ENCODE results near the gene COBL. TPM values are rescaled to one million over a fixed set of nuclear protein-coding genes. Genes with fewer than 3 reads are reported as not detected.

Gene COBL
- total RNA-seq, 4 donors from 2014 or later: 5.9 to 21.3 (median 7.8) TPM

GRCh38 chr7:51102828-51103227 lies 213.8 kb downstream of the COBL start:
- H3K9me3 ChIP-seq: peaks cover 0 to 6% (median 0%) of the 10 kb centered on the region in 3 donors
- TF ChIP-seq POLR2A (IDR thresholded peaks at IDR 0.05) (no peak), CTCF (IDR thresholded peaks at IDR 0.05) (no peak)
- no peak for DNase-seq
- H3K4me1 ChIP-seq: no peaks in the 10 kb centered on the region
- H3K27ac ChIP-seq: no peak overlapping the region
- intact Hi-C loops (cut with DNase I): no loop called here
- no peaks in the 10 kb centered on the region for H3K27me3 ChIP-seq
- WGBS, 2 donors: 92% methylated on average over 2 of the region's 2 CpGs
- no peak overlapping the region for H3K4me3 ChIP-seq
- no peaks in the 10 kb centered on the region for H3K36me3 ChIP-seq

GRCh38 chr7:51101111-51101757 lies 215.4 kb downstream of the COBL start:
- peaks cover 0 to 7% (median 0%) of the 10 kb centered on the region in 3 donors for H3K9me3 ChIP-seq
- H3K27me3 ChIP-seq: no peaks in the 10 kb centered on the region
- H3K4me3 ChIP-seq: no peak overlapping the region
- no peak for TF ChIP-seq CTCF (IDR thresholded peaks at IDR 0.05)
- TF ChIP-seq POLR2A (IDR thresholded peaks at IDR 0.05): no peak
- 72 to 92% methylated on average over 1 of the region's 1 CpG for WGBS, 2 donors
- intact Hi-C loops (cut with DNase I): no loop called here
- H3K27ac ChIP-seq: no peak overlapping the region
- no peaks in the 10 kb centered on the region for H3K4me1 ChIP-seq
- no peaks in the 10 kb centered on the region for H3K36me3 ChIP-seq
- no peak for DNase-seq

GRCh38 chr7:51090411-51090810 lies 226.2 kb downstream of the COBL start:
- peaks cover 0 to 4% (median 0%) of the 10 kb centered on the region in 3 donors for H3K9me3 ChIP-seq
- TF ChIP-seq CTCF (IDR thresholded peaks at IDR 0.05) (no peak), POLR2A (IDR thresholded peaks at IDR 0.05) (no peak)
- peaks cover 0 to 9% (median 0%) of the 10 kb centered on the region in 3 donors for H3K4me1 ChIP-seq
- no peaks in the 10 kb centered on the region for H3K27me3 ChIP-seq
- no peak overlapping the region for H3K27ac ChIP-seq
- H3K36me3 ChIP-seq: no peaks in the 10 kb centered on the region
- H3K4me3 ChIP-seq: no peak overlapping the region
- WGBS, 2 donors: 38 to 50% methylated on average over 2 of the region's 2 CpGs
- intact Hi-C loops (cut with DNase I): no loop called here
- DNase-seq: no peak

GRCh38 chr7:51085034-51085692 lies 231.4 kb downstream of the COBL start:
- TF ChIP-seq POLR2A (IDR thresholded peaks at IDR 0.05) (no peak), CTCF (IDR thresholded peaks at IDR 0.05) (no peak)
- peaks cover 0 to 24% (median 0%) of the 10 kb centered on the region in 3 donors for H3K36me3 ChIP-seq
- DNase-seq: no peak
- H3K4me1 ChIP-seq: peaks cover 0 to 24% (median 5%) of the 10 kb centered on the region in 3 donors
- H3K9me3 ChIP-seq: no peaks in the 10 kb centered on the region
- H3K4me3 ChIP-seq: no peak overlapping the region
- 88 to 91% methylated on average over 10 of the region's 12 CpGs for WGBS, 2 donors
- no peak overlapping the region for H3K27ac ChIP-seq
- H3K27me3 ChIP-seq: no peaks in the 10 kb centered on the region
- intact Hi-C loops (cut with DNase I): no loop called here

- no peak overlapping the region for H3K27ac ChIP-seq
- intact Hi-C loops (cut with DNase I): no loop called here
- no peak overlapping the region for H3K4me3 ChIP-seq
- H3K9me3 ChIP-seq: no peaks in the 10 kb centered on the region
- no peak for TF ChIP-seq CTCF (IDR thresholded peaks at IDR 0.05)
- no peak for TF ChIP-seq POLR2A (IDR thresholded peaks at IDR 0.05)
- peaks cover 0 to 33% (median 11%) of the 10 kb centered on the region in 3 donors for H3K4me1 ChIP-seq
- H3K36me3 ChIP-seq: peaks cover 0 to 24% (median 0%) of the 10 kb centered on the region in 3 donors
- H3K27me3 ChIP-seq: no peaks in the 10 kb centered on the region
- WGBS, 2 donors: 84 to 85% methylated on average over 8 of the region's 8 CpGs
- DNase-seq: no peak
These were observed 232.5 kb downstream of the COBL start for GRCh38 chr7:51084121-51084520.
